GM18508 (cell line): ENCODE data around the gene MKNK2.

Source experiments
- ATAC-seq: cut with Tn5 transposase; IDR thresholded peaks from one replicate; pipeline ENCODE4 v1.9.1; 2021; ENCODE audit warnings: moderate number of reproducible peaks; ENCODE audit not compliant: insufficient read depth, unreplicated experiment

Gene MKNK2

GRCh38 chr19:2059422-2060201 is 8.6 kb upstream of the MKNK2 start:
- ATAC-seq, result no peak

- ATAC-seq, result no peak
Observed at GRCh38 chr19:2058570-2059421, 7.8 kb upstream of the MKNK2 start.

DNA sequence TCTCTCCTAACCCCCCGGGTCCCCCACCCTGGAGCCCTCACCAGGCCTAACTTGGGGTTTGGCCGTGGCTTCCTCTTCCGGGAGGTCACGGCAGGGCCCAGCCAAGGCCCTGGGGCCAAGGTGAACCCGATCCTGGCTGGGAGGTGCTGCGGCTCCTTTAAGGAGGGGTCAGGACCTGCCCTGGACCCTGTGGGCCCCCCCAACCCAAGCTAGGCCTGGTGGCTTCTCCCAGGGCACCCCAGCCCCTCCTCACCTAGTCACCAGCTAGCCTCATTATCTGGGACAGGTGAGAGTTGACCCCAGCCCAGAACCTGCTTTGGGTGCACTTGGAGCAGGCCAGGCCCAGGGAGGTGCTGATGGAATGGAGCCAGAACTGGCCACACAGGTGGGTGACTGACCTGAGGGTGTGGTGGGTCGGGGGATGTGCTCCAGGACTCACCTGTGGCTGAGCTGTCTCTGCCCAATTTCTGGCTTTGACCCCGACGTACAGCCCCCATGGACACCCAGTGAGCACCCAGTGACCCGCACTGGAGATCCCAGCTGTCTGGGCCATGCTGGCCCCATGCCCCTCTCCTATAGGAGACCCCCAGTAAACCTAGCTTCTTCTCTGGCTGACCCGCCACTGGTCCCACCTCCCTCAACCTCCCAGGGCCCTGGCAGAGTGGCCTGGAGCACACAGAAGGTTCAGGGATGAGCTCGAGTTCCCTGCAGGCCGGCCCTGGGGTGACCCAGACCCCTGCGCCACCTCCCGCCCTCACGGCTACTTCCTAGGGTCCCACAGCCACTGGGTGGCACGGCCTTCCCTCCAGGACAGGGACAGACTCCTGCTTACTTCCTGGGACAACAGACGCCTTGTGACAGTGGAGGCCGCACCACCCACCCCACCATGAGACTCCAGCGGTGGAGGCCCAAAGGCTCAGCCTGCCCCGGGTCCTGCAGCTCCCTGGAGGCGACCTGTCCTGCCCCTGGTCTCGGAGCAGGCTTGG is 6.7 kb upstream of the MKNK2 start:
- ATAC-seq, result no peak

DNA sequence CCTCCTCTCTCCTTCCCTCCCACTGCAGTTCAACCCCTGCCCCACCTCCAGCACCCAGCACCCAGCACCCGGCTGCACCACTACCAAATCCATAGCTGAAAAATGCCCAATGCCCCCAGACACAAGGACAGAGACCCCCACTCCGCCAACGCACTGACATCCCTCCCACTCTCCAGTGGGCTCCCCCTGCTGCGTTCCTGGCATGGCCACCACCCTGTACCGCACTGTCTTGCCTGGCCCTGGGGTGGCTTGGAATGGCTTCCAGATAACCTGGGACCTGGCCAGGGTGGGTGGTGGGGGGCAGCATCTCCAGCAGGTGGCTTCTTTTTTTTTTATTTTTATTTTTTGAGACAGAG is 5.8 kb upstream of the MKNK2 start:
- ATAC-seq, result no peak

GRCh38 chr19:2055931-2056836 is 5.1 kb upstream of the MKNK2 start:
- ATAC-seq, result no peak

DNA sequence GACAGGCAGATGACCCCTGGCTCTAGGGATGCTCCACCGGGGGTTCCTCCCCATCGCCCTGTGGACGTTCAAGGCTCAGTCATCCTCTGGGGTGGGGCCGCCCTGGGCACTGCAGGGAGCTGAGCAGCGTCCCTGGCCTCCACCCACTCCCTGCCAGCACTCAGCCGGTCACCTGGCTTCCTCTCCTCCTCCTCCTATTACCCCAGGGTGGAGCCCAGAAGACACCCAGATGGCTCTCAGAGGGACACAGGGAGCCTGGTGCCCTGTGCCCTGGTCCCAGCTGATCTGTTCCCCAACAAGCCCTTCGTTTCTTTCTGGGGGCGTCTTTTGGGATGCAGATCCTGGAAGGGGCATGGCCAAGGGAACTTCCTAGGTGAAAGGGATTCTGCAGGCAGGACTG is 3.7 kb upstream of the MKNK2 start:
- no peak for ATAC-seq

DNA sequence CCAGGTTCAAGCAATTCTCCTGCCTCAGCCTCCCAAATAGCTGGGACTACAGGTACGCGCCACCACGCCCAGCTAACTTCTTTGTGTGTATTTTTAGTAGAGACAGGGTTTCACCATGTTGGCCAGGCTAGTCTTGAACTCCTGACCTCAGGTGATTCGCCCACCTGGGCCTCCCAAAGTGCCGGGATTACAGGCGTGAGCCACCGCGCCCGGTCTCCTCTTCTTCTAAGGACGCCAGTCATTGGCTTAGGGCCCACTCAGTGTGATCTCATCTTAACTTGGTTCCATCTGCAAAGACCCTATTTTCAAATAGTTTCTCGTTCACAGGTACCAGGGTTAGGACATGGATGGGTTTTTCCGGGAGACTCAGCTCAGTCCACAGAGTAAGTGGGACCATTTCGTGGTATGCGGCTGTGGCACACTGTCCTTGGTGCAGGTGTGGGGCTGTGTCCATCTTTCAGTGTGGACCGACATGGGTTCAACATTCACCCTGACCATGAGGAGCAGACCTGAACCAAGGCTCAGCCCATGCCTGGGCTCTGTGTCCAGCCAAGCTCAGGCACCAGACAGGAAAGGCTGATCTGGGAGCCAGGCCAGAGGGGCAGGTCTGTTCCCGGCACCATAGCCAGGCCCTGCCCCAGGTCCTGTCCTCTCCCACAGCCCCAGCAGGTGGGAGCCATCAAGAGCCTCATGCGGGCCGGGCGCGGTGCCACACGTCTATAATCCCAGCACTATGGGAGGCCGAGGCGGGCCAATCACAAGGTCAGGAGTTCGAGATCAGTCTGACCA is 2.8 kb upstream of the MKNK2 start:
- ATAC-seq, result no peak

- no peak for ATAC-seq
Observed at GRCh38 chr19:2051773-2052704, 995 bp upstream of the MKNK2 start.

DNA sequence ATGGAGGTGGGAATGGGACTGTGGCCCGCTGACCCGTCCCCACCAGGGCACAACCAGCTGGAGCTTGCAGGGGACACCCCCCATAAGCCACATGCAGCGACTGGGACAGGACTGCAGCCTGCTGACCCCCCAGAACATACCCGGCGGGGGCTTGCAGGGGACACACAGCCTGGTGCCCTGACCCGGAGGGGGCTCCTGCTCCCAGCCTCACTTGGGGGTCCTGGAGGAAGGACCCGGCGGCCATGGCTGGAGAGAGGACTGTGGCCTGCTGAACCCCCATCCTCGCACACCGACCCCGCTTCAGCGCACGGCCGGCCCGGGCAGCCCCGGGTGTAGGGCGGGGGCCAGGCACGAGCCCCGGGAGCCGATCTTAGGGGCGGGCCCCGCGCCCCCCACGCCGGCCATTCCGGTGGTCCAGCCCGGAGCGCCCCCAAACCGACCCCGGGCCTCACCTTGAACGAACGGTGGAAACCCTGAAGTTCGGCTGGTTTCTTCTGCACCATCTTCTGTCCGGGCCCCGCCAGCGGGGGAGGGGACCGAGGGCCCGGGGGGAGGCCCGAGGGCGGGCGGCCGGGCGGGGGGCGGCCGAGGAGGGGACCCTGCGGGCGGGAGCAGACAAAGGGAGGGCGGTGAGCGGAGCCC is 574 bp downstream of the MKNK2 start:
- ATAC-seq, result no peak

DNA sequence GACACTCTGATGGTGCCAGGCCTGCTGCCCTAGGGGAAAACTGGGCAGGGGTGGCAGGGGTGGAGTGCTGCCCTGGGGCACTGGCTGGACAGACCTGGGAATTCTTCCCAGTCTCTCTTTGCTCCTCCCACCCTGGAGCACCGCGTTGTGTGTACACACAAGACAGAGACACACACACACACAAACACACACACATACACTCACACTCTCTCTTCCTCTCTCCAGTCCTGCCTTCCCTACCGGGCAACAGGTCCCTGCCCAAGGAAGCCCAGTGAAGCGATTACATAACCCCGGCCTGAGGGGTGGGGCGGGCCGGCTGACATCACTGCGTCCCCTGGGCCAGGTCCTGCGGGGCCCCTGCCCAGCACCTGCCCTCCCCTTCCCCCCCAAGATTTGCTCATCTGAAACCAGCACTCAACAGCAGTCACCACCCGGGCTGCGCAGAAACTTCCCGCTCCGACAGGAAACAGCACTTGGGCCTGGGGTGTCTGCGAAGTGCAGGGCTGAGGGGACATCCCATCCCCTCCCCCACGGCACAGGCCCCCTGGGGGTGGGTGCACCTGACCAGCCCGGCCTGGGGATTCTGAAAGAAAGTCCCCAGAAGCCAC is 1.2 kb downstream of the MKNK2 start:
- ATAC-seq, result no peak

- ATAC-seq, result no peak
Observed at GRCh38 chr19:2048959-2049740, 1.9 kb downstream of the MKNK2 start.

GRCh38 chr19:2048104-2048958 is 2.7 kb downstream of the MKNK2 start:
- no peak for ATAC-seq

DNA sequence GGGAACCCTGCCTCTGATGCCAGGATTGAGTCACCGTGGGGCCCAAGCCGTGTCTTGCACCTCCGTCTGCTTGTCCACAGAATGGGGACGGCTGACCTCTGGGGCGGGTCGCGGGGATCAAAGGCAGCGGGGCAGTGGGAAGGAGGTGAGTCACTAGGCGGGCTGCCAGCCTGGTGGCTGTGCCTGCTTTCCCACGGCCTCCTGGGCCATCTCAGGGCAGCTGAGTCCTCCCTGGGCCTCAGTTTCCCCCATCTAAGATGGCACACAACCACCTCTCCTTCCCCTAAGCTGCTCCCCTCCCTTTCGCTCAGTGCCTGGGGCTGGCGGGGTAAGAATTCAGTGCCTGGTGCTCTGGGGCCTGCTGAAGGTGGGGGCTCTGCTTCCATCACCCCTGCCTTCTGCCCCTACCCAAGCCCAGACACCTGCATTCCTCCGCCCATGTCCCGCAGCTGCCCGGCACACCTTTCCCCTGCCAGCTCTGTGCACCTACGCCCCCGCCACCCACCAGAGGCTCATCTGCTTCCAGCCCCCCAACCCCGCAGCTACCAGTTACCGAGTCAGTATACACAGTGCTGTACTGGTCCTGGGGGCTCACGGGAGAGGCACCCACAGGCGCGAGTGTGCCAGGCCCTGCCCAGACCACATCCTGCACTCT is 3.5 kb downstream of the MKNK2 start:
- ATAC-seq, result no peak

DNA sequence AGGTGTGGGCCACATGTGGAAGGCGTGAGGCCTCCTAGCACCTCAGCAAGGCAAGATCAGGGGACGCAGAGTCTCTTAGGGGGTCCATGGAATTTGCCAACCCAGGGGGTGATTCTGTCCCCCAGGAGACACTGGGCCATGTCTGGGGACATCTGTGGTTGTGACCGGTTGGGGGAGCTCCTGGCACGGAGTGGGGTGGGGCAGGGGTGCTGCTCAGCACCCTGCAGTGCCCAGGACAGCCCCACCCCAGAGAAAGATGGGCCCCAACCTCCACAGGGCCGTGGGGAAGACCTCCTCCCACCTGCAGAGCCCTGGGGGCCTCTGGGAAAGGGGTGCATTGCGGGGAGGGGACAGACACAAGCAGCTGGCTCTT is 4.0 kb downstream of the MKNK2 start:
- no peak for ATAC-seq
